Muscle of leg (tissue), 11 donors: ENCODE results near the gene TAS1R2. TPM values are rescaled to one million over a fixed set of nuclear protein-coding genes. Genes with fewer than 3 reads are reported as not detected.

ENCODE experiments used
- DNase-seq: peaks from one replicate; pipeline ENCODE4 v3.0.0; 2013
- H3K27ac ChIP-seq: one replicate; pipeline ENCODE4 v1.5.1; 2013; ENCODE audit warnings: mild to moderate bottlenecking, low read length, control low read depth
- H3K27me3 ChIP-seq: one replicate; pipeline ENCODE4 v1.6.1; 2013; ENCODE audit warnings: low read length; ENCODE audit not compliant: control insufficient read depth, insufficient read depth
- H3K36me3 ChIP-seq: one replicate; pipeline ENCODE4 v1.6.1; 2013; ENCODE audit warnings: low read length; ENCODE audit not compliant: control insufficient read depth, insufficient read depth
- H3K4me1 ChIP-seq: one replicate; pipeline ENCODE4 v1.6.1; 2013; ENCODE audit warnings: low read length; ENCODE audit not compliant: control insufficient read depth, insufficient read depth
- H3K4me3 ChIP-seq: one replicate; pipeline ENCODE4 v1.5.1; 2013; ENCODE audit warnings: low read length, control low read depth
- H3K9me3 ChIP-seq: replicated peaks from 2 replicates; pipeline ENCODE4 v1.6.1; 2013; ENCODE audit warnings: low read depth, low read length; ENCODE audit not compliant: control insufficient read depth
- WGBS: methylation state at CpG from one replicate; pipeline ENCODE4 v1.1.5; 2013; ENCODE audit warnings: missing lambda C conversion rate; ENCODE audit not compliant: insufficient coverage; 5-methylcytosine and 5-hydroxymethylcytosine counted together
- polyA plus RNA-seq, 8 donors: library from polyadenylated mRNA; unstranded; fragments of 120-200 nt; gene quantifications; one replicate each; pipeline versions ENCODE4 v1.2.1 to v1.2.3, GENCODE V29; 2013; ENCODE audit warnings: inconsistent platforms in 1 of 8, low replicate concordance in 1 of 8; ENCODE audit not compliant: insufficient read length in 8 of 8, insufficient read depth in 1 of 8
- total RNA-seq: library from RNA; stranded (reverse); fragments of 120-200 nt; gene quantifications from one replicate; pipeline ENCODE4 v1.2.4, GENCODE V29; 2013

The TAS1R2 gene
- total and polyA plus RNA-seq, 9 donors = not detected

GRCh38 chr1:18828224-18828623, 31.2 kb downstream of the TAS1R2 start:
- H3K4me3 ChIP-seq = no peak overlapping the region
- H3K36me3 ChIP-seq = no peaks in the 10 kb centered on the region
- no peak overlapping the region for H3K27ac ChIP-seq
- WGBS = no CpG with 5 or more reads among the region's 2 CpGs
- peaks cover 2% of the 10 kb centered on the region for H3K9me3 ChIP-seq
- H3K27me3 ChIP-seq = peaks cover 8% of the 10 kb centered on the region
- peaks cover 11% of the 10 kb centered on the region for H3K4me1 ChIP-seq
- DNase-seq = no peak

- no peak overlapping the region for H3K4me3 ChIP-seq
- H3K27me3 ChIP-seq = peaks cover 18% of the 10 kb centered on the region
- 94% methylated on average over 6 of the region's 6 CpGs for WGBS
- H3K4me1 ChIP-seq = peaks cover 27% of the 10 kb centered on the region
- DNase-seq = no peak
- H3K9me3 ChIP-seq = peaks cover 2% of the 10 kb centered on the region
- no peak overlapping the region for H3K27ac ChIP-seq
- H3K36me3 ChIP-seq = no peaks in the 10 kb centered on the region
These were observed 36.0 kb downstream of the TAS1R2 start for GRCh38 chr1:18823438-18823837.

DNA sequence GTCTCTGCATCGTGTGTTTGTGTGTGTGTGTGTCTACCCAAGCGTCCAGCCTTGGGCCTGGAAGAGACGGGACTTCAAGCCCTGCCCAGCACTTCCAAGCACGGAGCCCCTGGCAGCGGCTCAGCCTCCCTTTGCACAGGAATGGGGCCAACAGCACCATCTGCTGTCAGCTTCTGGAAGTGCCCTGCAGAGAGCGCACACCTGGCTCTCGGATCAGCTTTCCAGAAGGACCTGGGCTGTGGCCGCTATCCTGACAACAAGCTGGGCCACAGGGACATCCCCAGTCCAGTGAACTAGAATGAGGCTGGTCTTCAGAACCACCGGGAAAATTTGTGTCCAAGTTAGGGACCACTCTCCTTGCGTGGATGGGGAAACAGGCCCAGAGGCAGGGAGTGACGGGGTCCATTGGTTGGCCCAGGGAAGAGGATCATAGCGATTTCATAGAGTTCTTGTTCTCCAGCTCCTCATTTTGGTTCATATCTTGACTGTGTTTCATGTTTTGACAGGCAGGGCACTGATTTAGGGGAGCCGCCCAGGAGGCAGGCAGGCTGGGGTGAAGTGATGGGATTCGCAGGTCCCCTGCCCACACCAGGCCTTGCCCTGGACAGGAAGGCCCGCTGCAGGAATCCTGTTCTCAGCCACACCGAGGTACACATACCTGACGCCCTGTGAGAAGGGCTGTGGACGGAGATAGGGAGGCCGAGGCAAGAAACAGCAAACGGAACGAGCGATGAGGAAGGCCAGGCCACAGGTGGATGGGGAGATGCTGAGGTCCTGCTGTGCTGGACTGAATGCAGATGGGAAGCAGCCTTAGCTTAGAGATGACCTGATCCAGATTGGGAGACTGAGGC, 38.4 kb downstream of the TAS1R2 start:
- H3K9me3 ChIP-seq = no peaks in the 10 kb centered on the region
- DNase-seq = peak; percentile 90
- 52% methylated on average over 21 of the region's 22 CpGs for WGBS
- peaks cover 49% of the 10 kb centered on the region for H3K4me1 ChIP-seq
- H3K27ac ChIP-seq = no peak overlapping the region
- no peaks in the 10 kb centered on the region for H3K36me3 ChIP-seq
- peaks cover 18% of the 10 kb centered on the region for H3K27me3 ChIP-seq
- H3K4me3 ChIP-seq = no peak overlapping the region

DNA sequence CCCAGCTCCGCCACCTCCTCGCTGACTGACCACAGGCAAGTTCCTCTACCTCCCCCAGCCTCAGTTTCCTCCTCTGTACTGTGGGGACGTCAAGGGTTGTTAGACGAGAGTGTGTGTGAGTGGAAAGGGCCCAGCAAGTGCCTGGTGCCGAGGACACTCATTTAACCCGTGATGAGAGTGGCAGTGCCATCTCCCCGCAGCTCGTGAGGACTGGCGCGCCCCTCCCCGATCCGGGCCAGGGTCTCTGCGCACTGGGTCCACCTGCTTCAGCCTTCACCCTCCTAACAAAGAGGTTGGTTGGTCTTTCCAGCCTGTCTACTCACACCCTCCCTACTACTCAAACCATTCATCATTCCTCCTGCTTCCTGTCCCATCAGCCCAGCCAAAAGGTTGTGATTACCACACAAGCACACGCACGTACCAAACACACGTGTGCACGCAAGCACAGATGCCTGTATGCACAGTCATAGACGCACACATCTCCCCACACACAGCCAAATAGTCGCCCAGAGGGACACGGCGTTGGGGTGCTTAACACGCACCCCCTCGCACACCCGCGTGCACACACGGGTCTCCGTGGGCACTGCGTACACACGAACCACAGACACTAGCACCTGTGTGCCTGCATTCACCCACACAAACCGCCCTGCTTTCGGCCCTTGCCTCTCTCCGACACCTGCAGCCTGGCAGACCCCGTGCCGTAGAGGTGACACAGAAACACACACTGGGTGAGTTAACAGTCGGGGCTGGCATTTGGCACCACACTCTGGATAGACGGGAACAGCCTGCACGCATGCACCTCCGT, 39.3 kb downstream of the TAS1R2 start:
- WGBS = 69% methylated on average over 27 of the region's 38 CpGs
- Histone ChIP-seq H3K27ac (peak overlapping the region; percentile 7), H3K4me3 (no peak overlapping the region), H3K27me3 (peaks cover 18% of the 10 kb centered on the region), H3K36me3 (no peaks in the 10 kb centered on the region), H3K4me1 (peaks cover 55% of the 10 kb centered on the region), H3K9me3 (no peaks in the 10 kb centered on the region)
- DNase-seq = peak; percentile 32

DNA sequence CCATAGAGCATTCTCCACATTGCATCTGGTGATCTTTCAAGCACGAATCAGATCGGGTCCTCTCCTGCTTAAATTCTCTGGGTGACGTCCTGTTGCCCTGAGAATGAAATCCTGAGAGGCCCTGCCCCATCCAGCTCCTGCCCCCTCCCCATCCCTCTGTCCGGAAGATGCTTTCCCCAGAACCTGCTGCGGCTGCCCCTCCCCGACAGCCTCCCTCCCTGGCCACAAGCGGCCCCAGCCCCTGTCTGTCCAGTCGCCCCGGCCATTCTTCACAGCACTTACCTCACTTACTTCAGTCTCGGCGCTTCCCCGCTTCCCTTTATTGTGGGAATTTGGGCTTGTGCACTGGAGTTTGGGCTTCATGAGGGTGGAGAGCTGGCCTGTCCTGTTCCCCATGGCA, 40.3 kb downstream of the TAS1R2 start:
- no peak overlapping the region for H3K4me3 ChIP-seq
- H3K36me3 ChIP-seq = no peaks in the 10 kb centered on the region
- no peaks in the 10 kb centered on the region for H3K9me3 ChIP-seq
- 21% methylated on average over 4 of the region's 12 CpGs for WGBS
- H3K27ac ChIP-seq = peak overlapping the region; percentile 7
- H3K27me3 ChIP-seq = peaks cover 18% of the 10 kb centered on the region
- peaks cover 65% of the 10 kb centered on the region for H3K4me1 ChIP-seq
- DNase-seq = no peak

DNA sequence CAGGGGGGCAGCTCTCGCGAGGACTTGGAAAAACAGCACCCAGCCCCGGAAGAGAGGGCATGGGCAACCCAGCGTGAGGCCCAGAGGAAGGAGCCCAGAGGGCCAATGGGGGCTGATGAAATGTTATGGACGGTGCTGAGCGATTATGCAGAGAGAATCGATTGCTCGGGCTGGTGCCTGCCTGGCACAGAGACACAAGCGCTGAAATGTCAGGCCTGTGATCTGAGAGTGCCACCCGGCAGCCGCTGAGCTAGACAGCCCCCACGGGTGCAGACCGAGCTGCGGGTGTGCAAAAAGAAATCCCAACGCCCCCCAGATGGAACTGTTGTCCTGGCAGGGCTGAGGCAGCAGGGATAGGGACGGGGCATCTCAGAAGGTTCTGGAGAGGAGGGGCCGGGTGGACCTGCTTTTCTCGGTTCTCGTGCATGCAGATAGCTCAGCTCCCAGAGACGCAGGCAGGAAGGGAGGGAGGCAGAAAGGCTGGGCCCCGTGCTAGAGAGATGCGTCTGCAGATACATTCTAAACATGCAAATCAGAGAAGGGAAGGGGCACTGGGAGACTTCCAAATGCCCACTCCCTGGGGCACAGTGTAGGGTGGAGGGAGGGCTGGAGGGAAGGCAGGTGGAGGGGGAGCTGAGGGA, 41.5 kb downstream of the TAS1R2 start:
- peak; percentile 78 for DNase-seq
- H3K4me3 ChIP-seq = no peak overlapping the region
- no peaks in the 10 kb centered on the region for H3K36me3 ChIP-seq
- H3K9me3 ChIP-seq = no peaks in the 10 kb centered on the region
- H3K27ac ChIP-seq = peak overlapping the region; percentile 51
- H3K27me3 ChIP-seq = peaks cover 18% of the 10 kb centered on the region
- peaks cover 72% of the 10 kb centered on the region for H3K4me1 ChIP-seq
- WGBS = 43% methylated on average over 22 of the region's 22 CpGs

DNA sequence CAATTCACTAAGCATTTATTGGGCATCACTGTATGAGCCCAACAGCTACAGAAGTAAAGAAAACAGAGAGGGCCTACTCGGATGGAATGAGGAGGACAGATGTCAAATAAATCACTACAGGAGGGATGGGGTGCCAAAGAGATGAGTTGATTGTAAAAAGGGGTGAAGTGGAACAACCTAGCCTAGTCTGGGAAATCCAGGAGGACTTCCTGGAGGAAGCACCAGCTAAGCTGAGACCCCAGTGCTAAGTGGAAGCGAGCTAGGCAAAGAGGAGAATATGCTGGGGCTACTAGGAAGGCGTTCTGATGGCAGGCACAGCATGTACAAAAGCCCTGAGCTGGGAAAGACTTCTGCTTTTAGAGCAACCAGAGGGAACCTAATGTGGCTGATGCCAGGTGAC, 42.1 kb downstream of the TAS1R2 start:
- H3K27ac ChIP-seq = peak overlapping the region; percentile 62
- H3K36me3 ChIP-seq = no peaks in the 10 kb centered on the region
- H3K4me1 ChIP-seq = peaks cover 72% of the 10 kb centered on the region
- no peak for DNase-seq
- H3K27me3 ChIP-seq = peaks cover 18% of the 10 kb centered on the region
- no peak overlapping the region for H3K4me3 ChIP-seq
- WGBS = 69% methylated on average over 3 of the region's 3 CpGs
- H3K9me3 ChIP-seq = no peaks in the 10 kb centered on the region

DNA sequence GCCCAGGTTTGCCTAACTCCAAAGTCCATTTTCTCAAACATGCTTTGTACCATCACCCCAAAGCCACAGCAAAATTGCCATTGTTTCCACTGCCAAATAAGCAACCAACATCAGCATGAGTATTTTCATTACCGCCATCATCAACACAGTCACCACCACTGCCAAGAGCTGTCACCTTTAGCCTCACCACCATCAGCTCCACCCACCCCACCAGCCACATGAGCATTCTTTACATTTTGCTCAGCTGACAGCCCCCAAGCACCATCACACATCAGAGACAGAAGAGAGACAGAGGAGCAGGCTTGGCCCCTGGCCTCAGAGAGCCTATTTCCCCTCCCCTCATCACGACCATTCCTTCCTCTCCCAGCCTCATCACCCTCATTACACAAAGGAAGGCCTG, 42.7 kb downstream of the TAS1R2 start:
- Histone ChIP-seq H3K4me3 (no peak overlapping the region), H3K27me3 (peaks cover 18% of the 10 kb centered on the region), H3K4me1 (peaks cover 76% of the 10 kb centered on the region), H3K9me3 (no peaks in the 10 kb centered on the region), H3K27ac (peak overlapping the region; percentile 62), H3K36me3 (no peaks in the 10 kb centered on the region)
- DNase-seq = no peak
- WGBS = 71% methylated on average over 1 of the region's 2 CpGs

DNA sequence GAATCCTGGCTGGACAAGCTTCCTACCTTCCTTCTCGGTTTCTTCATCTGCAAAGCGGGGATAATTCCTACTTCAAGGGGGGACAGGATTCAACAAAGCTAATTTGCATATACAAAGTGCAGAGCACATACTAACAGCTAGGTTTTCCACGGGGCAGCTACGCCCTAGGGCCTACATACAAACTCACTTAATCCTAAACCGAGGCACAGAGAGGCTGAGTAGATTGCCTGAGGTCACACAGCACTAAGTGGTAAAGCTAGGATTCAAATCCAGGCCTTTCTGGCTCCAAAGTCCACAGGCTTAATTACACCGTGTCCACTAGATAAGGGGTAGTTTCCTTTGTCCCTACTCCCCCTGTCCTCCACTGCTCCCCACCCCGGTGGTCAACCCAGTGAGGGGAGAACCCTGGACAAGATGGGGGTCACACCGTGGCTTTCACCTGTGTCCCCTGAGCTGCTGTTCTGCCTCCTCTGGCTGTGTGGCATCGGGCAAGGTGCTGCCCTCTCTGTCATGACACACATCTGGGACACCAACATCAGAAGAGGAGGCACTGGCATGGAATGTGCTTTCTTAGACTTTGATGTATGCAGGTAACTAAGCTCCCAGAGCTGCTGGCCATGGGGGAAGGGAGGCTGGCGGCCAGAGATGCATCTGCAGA, 44.5 kb downstream of the TAS1R2 start:
- Histone ChIP-seq H3K36me3 (no peaks in the 10 kb centered on the region), H3K9me3 (no peaks in the 10 kb centered on the region), H3K27me3 (peaks cover 16% of the 10 kb centered on the region), H3K27ac (peak overlapping the region; percentile 67), H3K4me1 (peaks cover 82% of the 10 kb centered on the region), H3K4me3 (no peak overlapping the region)
- no peak for DNase-seq
- WGBS = 53% methylated on average over 4 of the region's 10 CpGs
